GM12878 (cell line): ENCODE data around the gene PSMD12.

Experiments used
- CBX3 ChIP-seq: fragments of 200-600 bp; sonication (generic); IDR thresholded peaks from 2 replicates; pipeline ENCODE4 v1.6.1; 2016; ENCODE audit warnings: low read depth, borderline replicate concordance
- CEBPB ChIP-seq, 2 experiments: fragments of 150-350 bp in 1 of 2; IDR thresholded peaks; 2 replicates each; pipeline ENCODE4 v1.6.1; 2012 to 2014; ENCODE audit warnings: low read depth in 2 of 2, low read length in 2 of 2, borderline replicate concordance in 1 of 2, inconsistent platforms in 1 of 2
- CTCF ChIP-seq, 3 experiments: IDR thresholded peaks in 2 of 3; conservative IDR thresholded peaks in 1 of 3; 2 replicates each; pipeline ENCODE4 v1.5.1; 2011; ENCODE audit warnings: low read depth in 3 of 3, low read length in 3 of 3, mild to moderate bottlenecking in 3 of 3, control low read depth in 2 of 3, moderate library complexity in 2 of 3, inconsistent platforms in 1 of 3, mixed read lengths in 1 of 3; ENCODE audit not compliant: control insufficient read depth in 2 of 3, insufficient read depth in 1 of 3; ENCODE audit errors: extremely low read depth in 1 of 3
- FOXM1 ChIP-seq: IDR thresholded peaks from 2 replicates; pipeline ENCODE4 v1.6.1; 2012; ENCODE audit warnings: low read depth, mild to moderate bottlenecking, inconsistent platforms, low read length, moderate library complexity
- GABPA ChIP-seq: IDR thresholded peaks from 2 replicates; pipeline ENCODE4 v1.6.1; 2014; ENCODE audit warnings: antibody characterized with exemption, low read depth, mild to moderate bottlenecking, inconsistent platforms
- HCFC1 ChIP-seq: fragments of 150-350 bp; IDR thresholded peaks from 2 replicates; pipeline ENCODE4 v1.6.1; 2014; ENCODE audit warnings: low read length
- HDGF ChIP-seq: fragments of 450-650 bp; IDR thresholded peaks from 2 replicates; pipeline ENCODE4 v1.6.1; 2016; ENCODE audit warnings: antibody characterized with exemption
- NRF1 ChIP-seq: conservative IDR thresholded peaks from 2 replicates; pipeline ENCODE4 v1.6.1; 2011; ENCODE audit warnings: mild to moderate bottlenecking, low read depth, low read length, improper control_type of control experiment
- POLR2A ChIP-seq: IDR thresholded peaks from 2 replicates; pipeline ENCODE4 v1.6.1; 2011; ENCODE audit warnings: low read depth, mild to moderate bottlenecking, low read length
- SIN3A ChIP-seq: IDR thresholded peaks from 2 replicates; pipeline ENCODE4 v1.6.1; 2012; ENCODE audit warnings: low read depth, low read length, improper control_type of control experiment
- SRF ChIP-seq, 2 experiments: IDR thresholded peaks; 2 replicates each; pipeline ENCODE4 v1.6.1; 2011; ENCODE audit warnings: low read depth in 2 of 2, low read length in 2 of 2, mild to moderate bottlenecking in 1 of 2, moderate library complexity in 1 of 2
- TAF1 ChIP-seq: IDR thresholded peaks from 2 replicates; pipeline ENCODE4 v1.6.1; 2011; ENCODE audit warnings: mild to moderate bottlenecking, low read depth, low read length, borderline replicate concordance
- ZBED1 ChIP-seq: IDR thresholded peaks from 2 replicates; pipeline ENCODE4 v1.6.1; 2016; ENCODE audit warnings: borderline replicate concordance

GRCh38 chr17:67372751-67373150 lies 6.4 kb upstream of the PSMD12 start:
- TF ChIP-seq TAF1 (no peak), HCFC1 (no peak), GABPA (no peak), SRF (IDR thresholded peaks at IDR 0.05; ENCODE audit: low read depth in 2 of 2, low read length in 2 of 2) (no peak), NRF1 (no peak), HDGF (no peak), CEBPB (IDR thresholded peaks at IDR 0.05; ENCODE audit: borderline replicate concordance in 1 of 2, low read depth in 2 of 2, low read length in 2 of 2) (no peak), CTCF (IDR thresholded peaks at IDR 0.05 in 2 of 3, conservative IDR thresholded peaks at IDR 0.05 in 1 of 3; ENCODE audit: control insufficient read depth in 2 of 3, extremely low read depth in 1 of 3, insufficient read depth in 1 of 3, low read depth in 3 of 3, low read length in 3 of 3) (no peak), SIN3A (no peak), CBX3 (no peak), FOXM1 (no peak), ZBED1 (no peak), POLR2A (no peak)
